ENCODE measurements around the gene TSC2.
"Not testable (repeated sequence)": the region's sequence is repeated elsewhere in the genome, so short reads cannot be mapped to it uniquely, and the experiment has no call there.

TSC2 gene

GRCh38 chr16:2087748-2088631 is 40.2 kb downstream of the TSC2 start:
- no peak for DNase-seq

- no peak for DNase-seq
These were observed 41.1 kb downstream of the TSC2 start for GRCh38 chr16:2088759-2089358.

GRCh38 chr16:2089706-2090480 is 42.1 kb downstream of the TSC2 start:
- DNase-seq = no peak

- DNase-seq = no peak
These were observed 42.6 kb downstream of the TSC2 start for GRCh38 chr16:2090481-2090776.

- DNase-seq = no peak
These were observed 43.2 kb downstream of the TSC2 start for GRCh38 chr16:2090777-2091546.

GRCh38 chr16:2091547-2092255 is 43.9 kb downstream of the TSC2 start:
- DNase-seq = no peak

GRCh38 chr16:2092256-2092620 is 44.5 kb downstream of the TSC2 start:
- DNase-seq = no peak

GRCh38 chr16:2092866-2093265 is 45.1 kb downstream of the TSC2 start:
- no peak for DNase-seq

- no peak for DNase-seq
These were observed 46.0 kb downstream of the TSC2 start for GRCh38 chr16:2093793-2094192.

GRCh38 chr16:2095315-2095853 is 47.6 kb downstream of the TSC2 start:
- no peak for DNase-seq

- no peak for DNase-seq
These were observed 48.3 kb downstream of the TSC2 start for GRCh38 chr16:2095918-2096582.

GRCh38 chr16:2096853-2097595 is 49.2 kb downstream of the TSC2 start:
- no peak for DNase-seq

- not testable (repeated sequence) for DNase-seq
These were observed 49.9 kb downstream of the TSC2 start for GRCh38 chr16:2097689-2098088.

GRCh38 chr16:2101581-2101980 is 53.8 kb downstream of the TSC2 start:
- not testable (repeated sequence) for DNase-seq

- no peak for DNase-seq
These were observed 54.7 kb downstream of the TSC2 start for GRCh38 chr16:2102471-2102870.

- DNase-seq = not testable (repeated sequence)
These were observed 56.7 kb downstream of the TSC2 start for GRCh38 chr16:2104464-2104863.

- not testable (repeated sequence) for DNase-seq
These were observed 57.5 kb downstream of the TSC2 start for GRCh38 chr16:2105291-2105690.

GRCh38 chr16:2105769-2106168 is 58.0 kb downstream of the TSC2 start:
- DNase-seq = not testable (repeated sequence)

- not testable (repeated sequence) for DNase-seq
These were observed 58.4 kb downstream of the TSC2 start for GRCh38 chr16:2106211-2106610.

GRCh38 chr16:2107121-2107790 is 59.5 kb downstream of the TSC2 start:
- not testable (repeated sequence) for DNase-seq
